Ureter (tissue), 1 donor: Measurements from ENCODE around the gene PLEKHF1. TPM values are rescaled to one million over a fixed set of nuclear protein-coding genes. Genes with fewer than 3 reads are reported as not detected.
A peak's percentile ranks its signal among the peaks of the same experiment; 100 is the strongest.

ENCODE experiments used
- DNase-seq: peaks from one replicate; pipeline ENCODE4 v3.0.0-alpha.2; 2020; ENCODE audit warnings: low spot score
- total RNA-seq: library from RNA; stranded (reverse); gene quantifications from one replicate; pipeline ENCODE4 v1.2.4, GENCODE V29; 2023
- donor health status: DM: yes; HTN: yes; CAD: no.

PLEKHF1 gene
- total RNA-seq, 1 donor from 2014 or later: 27.1 TPM

DNA sequence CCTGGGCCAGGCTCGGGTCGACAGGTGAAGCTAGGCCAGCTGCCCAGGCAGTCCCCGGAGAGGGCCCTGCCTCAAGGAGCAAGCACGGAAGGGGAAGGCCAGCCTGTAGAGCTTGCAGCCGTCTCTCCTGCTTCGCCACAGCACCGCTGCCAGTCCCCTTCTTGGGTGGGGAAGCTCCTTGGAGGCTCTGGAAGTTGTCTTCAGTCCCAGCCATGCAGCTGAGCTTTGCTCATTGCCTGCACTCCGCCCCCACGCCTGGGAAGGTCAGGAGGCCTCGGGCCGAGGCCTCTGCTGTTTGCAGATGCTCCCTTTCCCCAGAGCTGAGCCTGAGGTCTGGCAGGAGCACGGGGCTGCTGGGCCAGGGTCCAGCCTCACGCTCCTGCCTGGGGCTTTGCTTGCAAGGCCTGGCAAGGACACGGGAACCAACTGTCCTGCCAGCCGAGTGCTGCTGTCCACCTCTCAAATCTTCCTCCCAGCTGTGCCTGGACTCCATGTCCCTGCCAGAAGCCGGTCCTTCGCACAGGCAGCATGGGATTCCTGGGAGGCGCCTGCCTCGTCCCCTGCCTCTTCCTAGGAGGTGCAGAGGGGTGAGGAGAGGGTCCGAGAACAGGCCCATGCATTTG, 13.3 kb downstream of the PLEKHF1 start:
- DNase-seq: peak; percentile 72

DNA sequence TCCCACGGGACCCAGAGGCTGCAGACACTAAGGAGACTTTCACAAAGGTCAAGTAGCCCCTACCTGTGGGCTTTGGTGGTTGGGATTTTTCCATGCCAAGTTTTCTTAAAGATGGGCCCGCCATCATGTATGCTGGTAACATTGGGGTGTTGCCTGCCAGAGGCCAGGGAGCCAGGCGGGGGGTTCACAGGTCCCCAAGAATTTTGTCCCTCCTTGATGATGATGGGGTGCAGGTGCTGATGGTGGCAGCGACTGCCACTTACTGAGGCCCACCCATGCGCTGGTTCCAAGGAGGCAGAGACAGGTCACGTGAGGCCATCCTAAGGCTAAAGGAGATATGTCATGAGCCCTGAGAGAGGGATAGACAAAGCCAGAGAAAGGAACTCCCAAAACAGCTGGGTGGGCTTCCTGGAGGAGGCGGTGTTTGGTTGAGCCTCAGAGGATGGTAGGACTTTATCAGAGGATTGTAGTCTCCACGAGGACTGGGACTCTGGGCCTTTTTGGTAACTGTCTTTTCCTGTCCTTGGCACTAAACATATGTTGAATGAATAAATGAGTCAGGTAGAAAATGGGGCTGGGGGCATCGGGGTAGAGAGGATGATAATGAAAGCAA, 14.4 kb downstream of the PLEKHF1 start:
- no peak for DNase-seq

DNA sequence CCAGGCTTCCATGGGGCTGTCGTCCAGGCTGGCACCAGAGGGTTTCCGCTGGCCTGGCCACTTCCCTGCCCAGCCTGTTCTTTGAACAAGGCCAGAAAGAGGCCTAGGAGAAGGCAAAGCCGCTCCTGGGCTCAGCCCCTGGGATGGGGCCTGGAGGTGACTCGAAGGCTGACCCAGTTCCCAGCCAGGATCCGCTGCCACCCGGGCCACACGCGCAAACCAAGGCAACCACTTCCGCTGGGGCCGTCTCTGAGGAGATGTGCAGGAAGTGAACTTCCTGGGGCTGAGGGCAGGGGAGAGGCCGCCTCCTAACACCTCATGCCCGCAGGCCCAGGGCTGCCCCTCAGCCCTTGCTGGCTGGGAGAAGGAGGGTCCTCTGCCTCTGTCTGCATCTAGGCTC, 15.2 kb downstream of the PLEKHF1 start:
- peak; percentile 74 for DNase-seq

DNA sequence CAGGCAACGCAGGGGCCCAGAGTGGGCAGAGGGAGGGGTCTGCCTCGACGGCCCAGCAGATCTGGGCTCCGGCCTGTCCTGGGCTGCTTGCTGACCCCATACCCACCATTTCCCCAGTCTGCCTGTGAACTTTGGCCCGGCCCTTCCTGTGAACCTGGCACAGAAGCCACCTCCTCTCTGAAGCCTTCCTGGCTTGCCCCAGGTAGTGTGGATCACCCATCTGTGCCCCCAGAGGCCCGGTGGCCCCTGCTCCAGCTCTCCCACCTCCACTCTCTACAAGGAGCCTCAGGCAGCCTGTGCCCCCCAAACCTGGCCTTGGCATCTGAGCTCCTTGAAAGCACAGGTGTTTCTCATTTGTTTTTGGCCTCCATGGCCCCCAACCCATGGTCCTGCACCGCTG, 15.7 kb downstream of the PLEKHF1 start:
- DNase-seq: no peak

DNA sequence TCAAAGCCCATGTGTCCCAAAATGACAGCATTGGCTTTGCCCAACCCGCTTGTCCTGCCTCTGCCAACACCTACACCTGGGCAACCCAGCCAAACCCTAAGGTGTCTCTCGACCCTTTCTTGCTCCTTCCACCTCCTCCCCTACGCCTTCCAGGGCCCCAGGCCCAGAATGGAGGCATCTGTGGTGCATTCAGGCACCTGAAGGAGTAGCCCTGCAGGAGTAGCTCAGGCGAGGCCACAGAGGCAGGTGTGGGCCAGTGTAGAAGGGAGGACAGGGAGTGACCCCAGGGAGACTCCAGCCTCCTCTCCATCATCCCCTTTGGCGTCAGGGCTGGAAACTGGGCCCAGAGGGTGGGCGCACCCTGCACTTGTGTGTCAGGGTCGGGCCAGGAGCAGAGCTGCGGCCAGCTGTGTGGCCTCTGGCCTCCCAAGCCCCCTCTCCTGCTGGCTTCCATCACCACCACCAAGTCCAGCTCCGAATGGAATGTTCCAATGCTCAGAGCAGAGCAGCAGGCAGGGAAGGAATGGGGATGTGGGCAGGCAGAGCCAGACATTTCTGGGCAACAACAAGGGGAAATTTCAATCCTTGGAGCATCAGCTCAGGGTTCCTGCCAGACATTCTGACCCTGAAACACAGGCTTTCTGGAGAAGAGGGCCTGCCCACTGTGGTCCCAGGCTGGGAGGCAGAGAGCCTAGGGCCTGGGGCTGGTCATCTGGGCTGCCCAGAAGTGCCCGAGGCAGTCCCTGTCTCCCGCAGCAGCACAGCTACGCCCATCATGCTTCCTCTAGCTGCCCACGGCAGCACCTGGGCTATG, 16.4 kb downstream of the PLEKHF1 start:
- no peak for DNase-seq

DNA sequence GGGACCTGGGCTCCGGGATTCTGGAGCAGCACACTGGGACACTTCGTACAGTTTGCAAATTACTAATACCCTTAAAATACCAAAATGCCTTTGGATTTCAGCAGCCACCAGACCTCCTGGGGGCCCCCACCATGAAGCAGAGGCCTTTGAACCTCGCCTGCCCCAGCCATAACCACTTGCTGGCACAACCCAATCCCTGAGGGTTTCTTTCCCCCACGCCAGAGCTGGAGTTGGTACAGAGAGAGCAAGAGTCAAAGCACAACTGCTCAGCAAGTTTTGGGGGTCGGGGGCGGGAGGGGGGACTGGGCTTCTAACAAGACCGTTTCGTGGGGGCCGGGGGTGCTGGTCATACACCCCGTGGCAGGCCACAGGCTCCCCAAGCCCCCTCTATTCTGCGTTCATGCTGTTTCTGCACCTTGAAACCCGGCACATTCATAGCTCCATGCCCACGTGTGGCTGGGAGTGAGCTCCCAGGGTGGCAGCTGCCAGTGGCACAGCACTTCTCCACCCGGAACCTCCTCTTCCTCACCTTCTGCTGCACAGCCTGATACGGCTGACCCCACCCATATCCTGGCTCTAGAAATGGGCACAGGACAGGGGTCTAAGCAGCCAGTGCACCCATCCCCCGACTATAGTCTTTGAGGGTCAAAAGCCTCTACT, 17.1 kb downstream of the PLEKHF1 start:
- DNase-seq: no peak

DNA sequence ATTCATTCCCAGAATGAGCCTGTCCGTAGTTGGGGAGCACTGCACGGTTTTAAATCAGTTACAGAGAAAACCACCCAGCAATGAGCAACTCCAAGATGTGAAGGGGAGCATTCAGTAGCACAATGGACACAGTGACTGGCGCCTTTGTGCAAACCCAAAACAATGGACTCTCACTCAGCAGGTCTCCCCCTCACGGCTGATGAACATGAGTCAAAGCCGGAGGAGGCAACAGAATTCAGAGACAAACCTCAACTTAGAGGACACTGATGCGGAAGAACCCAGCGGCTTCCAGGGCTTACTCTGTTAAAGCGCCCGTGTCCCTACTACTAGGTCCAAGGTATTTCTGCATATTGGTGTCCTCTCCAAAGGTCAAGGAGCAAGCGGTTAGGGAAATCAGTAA, 17.7 kb downstream of the PLEKHF1 start:
- DNase-seq: no peak

DNA sequence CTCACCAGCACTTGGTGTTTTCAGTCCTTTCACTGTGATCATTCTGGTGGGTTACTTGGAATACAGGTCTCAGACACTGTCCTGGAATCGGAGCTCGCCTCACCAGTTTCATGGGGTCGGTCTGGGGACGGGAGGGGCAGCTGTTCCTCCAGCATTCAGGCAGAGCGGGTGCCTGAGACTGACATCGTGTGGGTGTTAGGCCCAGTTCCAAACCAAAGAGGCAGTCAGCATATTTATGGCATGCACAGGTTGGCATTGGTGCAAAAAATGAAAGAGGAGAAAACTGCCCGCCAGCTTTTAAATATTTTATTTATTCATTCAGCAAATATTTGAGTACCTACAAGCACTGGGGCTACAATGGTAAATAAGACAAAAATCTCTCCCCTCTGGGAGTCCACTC, 20.1 kb downstream of the PLEKHF1 start:
- no peak for DNase-seq

DNA sequence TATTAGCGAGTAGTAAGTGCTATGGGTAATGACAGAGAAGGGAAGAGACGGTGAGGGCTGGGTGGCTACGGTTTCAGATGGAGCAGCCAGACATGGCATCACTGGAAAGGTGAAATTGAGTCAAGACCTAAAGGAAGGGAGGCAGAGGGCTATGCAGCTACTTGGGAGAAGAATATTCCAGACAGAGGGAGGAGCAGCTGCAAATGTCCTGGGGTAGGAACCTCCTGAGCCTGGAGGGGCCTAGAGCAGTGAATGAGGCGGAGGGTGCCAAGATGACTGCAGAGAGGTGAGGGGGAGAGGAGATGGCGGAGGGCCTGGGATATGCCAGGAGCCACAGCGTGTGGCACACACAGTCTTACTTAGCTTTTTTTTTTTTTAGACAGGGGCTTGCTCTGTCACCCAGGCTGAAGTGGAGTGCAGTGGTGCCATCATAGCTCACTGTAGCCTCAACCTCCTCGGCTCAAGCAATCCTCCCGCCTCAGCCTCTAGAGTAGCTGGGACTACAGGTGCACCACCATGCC, 21.1 kb downstream of the PLEKHF1 start:
- no peak for DNase-seq

DNA sequence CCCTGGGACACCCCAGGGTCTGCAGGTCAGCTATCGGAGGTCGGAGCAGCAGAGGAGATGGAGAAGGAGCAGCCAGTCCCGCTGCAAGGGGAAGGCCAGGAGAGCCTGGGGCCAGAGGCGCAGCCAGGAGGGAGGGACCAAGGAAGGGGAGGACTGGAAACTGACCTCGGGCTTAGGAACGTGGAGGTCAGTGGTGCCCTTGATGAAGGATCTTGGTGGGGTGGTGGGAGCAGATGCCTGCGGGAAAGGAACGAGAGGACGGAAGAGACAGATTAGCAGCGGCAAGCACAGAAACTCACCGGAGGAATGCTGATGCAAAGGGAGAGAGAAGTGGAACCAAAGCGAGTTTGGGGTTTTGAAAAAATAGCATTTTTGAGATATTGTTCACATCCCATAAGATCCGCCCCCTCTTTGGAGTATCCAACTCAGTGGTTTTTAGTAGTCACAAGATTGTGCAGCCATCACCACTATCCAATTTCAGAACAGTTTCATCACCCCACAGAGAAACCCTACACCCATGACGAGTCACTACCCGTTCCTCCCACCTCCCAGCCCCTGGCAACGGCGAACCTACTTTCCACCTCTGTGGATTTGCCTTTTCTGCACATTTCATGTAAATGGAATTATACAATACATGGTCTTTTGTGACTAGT, 22.1 kb downstream of the PLEKHF1 start:
- DNase-seq: no peak

DNA sequence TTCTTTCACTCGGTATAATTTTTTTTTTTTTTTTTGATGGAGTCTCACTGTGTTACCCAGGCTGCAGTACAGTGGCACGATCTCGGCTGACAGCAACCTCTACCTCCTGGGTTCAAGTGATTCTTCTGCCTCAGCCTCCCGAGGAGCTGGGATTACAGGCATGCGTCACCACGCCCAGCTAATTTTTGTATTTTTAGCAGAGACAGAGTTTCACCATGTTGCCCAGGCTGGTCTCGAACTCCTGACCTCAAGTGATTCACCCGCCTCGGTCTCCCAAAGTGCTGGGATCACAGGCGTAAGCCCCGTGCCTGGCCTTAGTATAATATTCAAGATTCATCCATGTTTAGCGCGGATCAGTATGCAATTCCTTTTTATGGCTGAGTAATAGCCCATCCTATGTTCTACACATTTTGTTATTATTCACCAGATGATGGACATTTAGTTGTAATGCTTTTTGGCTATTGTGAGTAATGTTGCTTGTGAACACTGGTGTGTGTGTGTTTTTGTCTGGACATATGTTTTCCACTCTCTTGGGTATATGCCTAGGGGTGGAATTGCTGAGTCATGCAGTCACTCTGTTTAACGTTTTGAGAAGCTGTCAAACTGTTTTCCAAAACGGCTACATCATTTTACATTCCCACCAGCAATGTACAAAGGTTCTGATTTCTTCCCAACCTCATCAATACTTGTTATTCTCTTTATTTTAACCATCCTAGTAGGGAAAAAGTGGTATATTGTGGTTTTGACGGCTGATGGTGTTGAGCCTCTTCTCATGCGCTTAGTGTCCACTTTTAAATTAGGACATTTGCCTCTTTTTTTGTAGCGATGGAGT, 22.9 kb downstream of the PLEKHF1 start:
- no peak for DNase-seq

DNA sequence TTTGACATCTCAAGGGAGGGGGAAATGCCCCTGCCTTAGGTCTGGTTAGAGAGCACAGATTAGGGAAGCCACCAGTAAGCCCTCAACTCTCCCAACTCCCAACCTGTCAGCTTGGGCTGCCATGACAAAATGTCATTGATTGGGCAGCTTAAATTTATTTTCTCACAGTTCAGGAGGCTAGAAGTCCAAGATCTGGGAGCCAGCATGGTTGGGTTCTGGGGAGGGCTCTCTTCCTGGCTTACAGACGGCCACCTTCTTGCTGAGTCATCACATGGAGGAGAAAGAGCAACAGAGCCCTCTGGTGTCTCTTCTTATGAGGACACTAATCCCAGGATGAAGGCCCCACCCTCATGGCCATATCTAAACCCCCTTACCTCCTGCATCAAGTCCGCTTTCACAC, 25.6 kb downstream of the PLEKHF1 start:
- no peak for DNase-seq

DNA sequence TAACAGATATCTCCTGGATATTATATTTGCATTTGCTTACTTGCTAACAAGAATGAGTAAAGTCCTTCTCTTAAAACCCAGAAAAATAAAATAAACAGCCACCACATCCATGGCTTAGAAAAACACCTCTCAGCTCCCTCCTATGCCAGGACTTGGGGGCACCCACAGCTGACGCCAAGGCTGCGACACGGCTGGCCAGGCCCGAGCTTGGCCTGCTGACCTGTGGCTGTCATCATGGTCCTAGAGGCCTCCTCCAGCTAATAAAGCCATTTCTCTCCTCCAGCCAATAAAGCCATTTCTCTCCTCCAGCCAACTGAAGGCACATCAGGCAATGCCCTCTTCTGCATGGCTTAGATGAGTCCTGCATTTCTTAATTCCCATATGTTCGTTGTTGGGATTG, 28.9 kb downstream of the PLEKHF1 start:
- no peak for DNase-seq

DNA sequence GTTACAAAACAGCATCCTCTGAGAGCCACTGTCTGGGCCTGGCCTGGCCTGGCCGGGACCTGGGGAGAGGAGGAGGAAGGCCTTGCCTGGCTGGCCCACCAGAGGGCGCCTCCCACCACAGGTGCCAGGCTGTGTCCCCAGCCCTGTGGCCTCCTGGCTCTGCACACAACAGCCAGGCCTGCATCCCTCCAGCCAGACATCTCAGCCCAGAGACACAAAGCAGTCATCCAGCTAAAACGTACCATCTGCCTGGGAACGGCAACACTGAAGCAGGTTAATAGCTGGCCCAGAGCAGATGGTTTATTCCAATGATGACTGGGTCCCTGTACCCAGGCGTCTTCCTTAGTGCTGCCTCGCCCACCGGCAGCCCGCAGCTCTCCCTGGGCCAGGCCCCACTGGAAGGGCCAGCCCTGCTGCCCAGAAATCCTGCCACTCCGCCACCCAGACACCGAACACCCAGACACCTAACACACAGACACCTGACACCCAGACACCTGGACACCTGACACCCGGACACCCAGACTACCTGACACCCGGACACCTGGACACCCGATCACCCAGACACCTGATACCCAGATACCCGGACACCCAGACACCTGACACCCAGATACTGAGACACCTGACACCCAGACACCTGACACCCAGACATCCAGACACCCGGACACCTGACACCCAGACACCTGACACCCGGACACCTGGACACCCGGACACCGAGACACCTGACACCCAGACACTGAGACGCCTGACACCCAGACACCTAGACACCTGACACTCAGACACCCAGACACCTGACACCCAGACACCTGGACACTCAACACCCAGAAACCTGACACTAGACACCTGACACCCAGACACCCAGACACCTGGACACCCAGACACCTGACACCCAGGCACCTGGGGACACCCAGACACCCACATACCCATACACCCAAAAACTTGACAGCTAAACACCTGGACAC, 29.7 kb downstream of the PLEKHF1 start:
- peak; percentile 79 for DNase-seq

DNA sequence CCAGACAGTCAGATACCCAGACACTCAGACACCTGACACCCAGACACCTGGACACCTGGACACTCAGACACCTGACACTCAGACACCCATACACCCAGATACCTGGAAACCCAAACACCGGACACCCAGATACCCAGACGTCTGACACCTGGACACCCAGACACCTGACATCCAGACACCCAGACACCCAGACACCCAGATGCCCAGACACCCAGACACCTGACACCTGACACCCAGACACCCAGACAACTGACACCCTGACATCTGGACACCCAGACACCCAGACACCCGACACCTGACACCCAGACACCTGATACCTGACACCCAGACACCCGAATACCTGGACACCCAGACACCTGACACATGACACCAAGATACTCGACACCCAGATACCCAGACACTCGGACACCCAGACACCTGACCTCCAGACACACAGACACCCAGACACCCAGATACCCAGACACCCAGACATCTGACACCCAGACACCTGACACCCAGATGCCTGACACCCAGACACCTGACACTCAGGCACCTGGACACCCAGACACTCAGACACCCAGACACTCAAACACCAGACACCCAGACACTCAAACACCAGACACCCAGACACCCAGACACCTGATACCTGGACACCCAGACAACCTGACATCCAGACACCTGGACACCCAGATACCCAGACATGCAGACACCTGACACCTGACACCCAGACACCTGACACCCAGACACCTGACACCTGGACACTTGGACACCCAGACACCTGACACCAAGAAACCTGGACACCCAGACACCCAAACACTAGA, 30.7 kb downstream of the PLEKHF1 start:
- no peak for DNase-seq

DNA sequence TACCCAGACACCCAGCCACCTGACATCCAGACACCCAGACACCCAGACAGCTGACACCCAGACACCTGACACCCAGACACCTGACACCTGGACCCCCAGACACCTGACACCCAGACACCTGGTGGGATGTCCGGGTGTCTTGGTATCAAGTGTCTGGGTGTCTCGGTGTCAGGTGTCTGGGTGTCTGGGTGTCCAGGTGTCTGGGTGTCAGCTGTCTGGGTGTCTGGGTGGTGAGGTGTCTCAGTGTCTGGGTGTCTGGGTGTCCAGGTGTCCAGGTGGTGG, 31.2 kb downstream of the PLEKHF1 start:
- DNase-seq: no peak

DNA sequence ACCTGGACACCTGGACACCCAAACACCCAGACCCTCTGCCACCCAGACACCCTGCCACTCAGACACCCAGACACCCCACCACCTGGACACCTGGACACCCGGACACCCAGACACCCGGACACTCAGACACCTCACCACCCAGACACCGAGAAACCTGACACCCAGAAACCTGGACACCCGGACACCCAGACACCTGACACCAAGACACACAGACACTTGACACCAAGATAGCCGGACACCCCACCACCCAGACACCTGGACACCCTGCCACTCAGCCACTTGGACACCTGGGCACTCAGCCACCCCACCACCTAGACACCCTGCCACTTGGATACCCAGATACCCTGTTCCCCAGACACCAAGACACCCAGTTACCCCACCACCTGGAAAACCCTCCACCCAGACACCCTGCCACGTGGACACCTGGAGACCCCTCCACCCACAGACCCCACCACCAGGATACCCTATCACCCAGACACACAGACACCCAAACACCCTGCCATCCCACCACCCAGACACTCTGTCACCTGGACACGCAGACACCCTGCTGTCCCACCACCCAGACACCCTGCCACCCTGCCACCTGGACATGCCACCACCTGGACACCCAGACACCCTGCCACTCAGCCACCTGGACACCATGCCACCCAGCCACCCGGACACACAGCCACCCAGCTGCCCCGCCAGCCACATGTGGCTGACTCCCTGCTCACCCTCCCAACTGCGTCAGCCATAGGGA, 32.4 kb downstream of the PLEKHF1 start:
- no peak for DNase-seq

DNA sequence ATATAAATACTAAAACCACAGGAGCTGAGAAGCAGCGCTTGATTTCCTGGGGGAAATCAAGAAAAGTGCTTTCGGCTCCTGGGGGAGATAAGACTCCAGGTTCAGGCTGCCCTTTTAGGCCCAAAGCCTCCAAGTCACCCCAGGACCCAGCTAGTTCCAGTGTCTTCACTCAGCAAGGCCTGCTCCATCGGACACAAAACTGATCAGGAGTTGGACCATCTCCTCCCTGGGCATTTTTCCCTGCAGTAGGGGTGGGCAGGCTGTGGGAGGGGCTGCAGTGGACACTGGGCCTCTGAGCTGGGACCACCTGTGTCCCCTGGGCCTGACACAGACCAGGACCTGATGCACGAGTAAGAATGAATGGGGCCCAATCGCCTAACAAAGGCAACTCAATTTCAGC, 34.6 kb downstream of the PLEKHF1 start:
- no peak for DNase-seq
